Activated CD4-positive, alpha-beta T cell treated with anti-CD3 and anti-CD28 coated beads, Interleukin-2, amount 50 U/mL, for 24 hours (primary cell): ENCODE measurements around the gene SLIT3.
"Not testable (repeated sequence)": the region's sequence is repeated elsewhere in the genome, so short reads cannot be mapped to it uniquely, and the experiment has no call there.

Experiments
- DNase-seq, 2 donors: peaks; one replicate each; pipeline ENCODE4 v3.0.0-alpha.2; 2020; ENCODE audit warnings: low read depth in 1 of 2, low spot score in 1 of 2

Gene SLIT3

GRCh38 chr5:169115461-169116124 lies 185.3 kb downstream of the SLIT3 start:
- DNase-seq: no peak

- no peak for DNase-seq
These were observed 186.4 kb downstream of the SLIT3 start for GRCh38 chr5:169114466-169115065.

- DNase-seq: no peak
These were observed 188.9 kb downstream of the SLIT3 start for GRCh38 chr5:169112016-169112415.

- DNase-seq: no peak
These were observed 193.8 kb downstream of the SLIT3 start for GRCh38 chr5:169106911-169107706.

GRCh38 chr5:169105582-169105981 lies 195.4 kb downstream of the SLIT3 start:
- DNase-seq: not testable (repeated sequence)

GRCh38 chr5:169104937-169105494 lies 195.9 kb downstream of the SLIT3 start:
- no peak for DNase-seq

- DNase-seq: no peak
These were observed 197.3 kb downstream of the SLIT3 start for GRCh38 chr5:169103586-169104181.

- DNase-seq: no peak
These were observed 199.0 kb downstream of the SLIT3 start for GRCh38 chr5:169101966-169102365.

- no peak for DNase-seq
These were observed 200.2 kb downstream of the SLIT3 start for GRCh38 chr5:169100735-169101075.

- no peak for DNase-seq
These were observed 200.9 kb downstream of the SLIT3 start for GRCh38 chr5:169099801-169100734.

- DNase-seq: no peak
These were observed 202.4 kb downstream of the SLIT3 start for GRCh38 chr5:169098331-169099121.

- no peak for DNase-seq
These were observed 203.3 kb downstream of the SLIT3 start for GRCh38 chr5:169097374-169098326.

GRCh38 chr5:169095976-169096375 lies 205.0 kb downstream of the SLIT3 start:
- no peak for DNase-seq

GRCh38 chr5:169095410-169095960 lies 205.5 kb downstream of the SLIT3 start:
- no peak for DNase-seq

GRCh38 chr5:169094586-169095409 lies 206.1 kb downstream of the SLIT3 start:
- no peak for DNase-seq

GRCh38 chr5:169091396-169091980 lies 209.5 kb downstream of the SLIT3 start:
- no peak for DNase-seq

- no peak for DNase-seq
These were observed 211.6 kb downstream of the SLIT3 start for GRCh38 chr5:169089343-169089742.
